ENCODE measurements around the gene ACOT12.
A peak's percentile ranks its signal among the peaks of the same experiment; 100 is the strongest.

The ACOT12 gene

DNA sequence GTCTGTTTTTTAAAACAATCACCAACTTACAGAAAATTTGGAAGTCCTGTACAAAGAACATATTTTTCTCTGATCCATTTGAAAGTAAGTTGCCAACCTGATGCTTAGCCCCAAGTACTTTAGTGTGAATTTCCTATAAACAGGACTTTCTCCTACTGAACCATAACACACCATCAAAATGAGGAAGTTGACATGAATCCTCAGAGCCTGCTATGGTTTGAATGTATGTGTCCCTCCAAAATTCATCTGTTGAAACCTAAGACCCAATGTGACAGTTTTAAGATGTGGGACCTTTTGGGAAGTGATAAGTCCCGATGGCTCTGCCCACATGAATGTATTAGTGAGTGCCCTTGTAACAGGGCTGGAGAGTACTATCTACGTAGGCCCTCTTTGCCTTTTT, 6.4 kb upstream of the ACOT12 start:
- no peak for DNase-seq (ENCODE audit: low read depth)

DNA sequence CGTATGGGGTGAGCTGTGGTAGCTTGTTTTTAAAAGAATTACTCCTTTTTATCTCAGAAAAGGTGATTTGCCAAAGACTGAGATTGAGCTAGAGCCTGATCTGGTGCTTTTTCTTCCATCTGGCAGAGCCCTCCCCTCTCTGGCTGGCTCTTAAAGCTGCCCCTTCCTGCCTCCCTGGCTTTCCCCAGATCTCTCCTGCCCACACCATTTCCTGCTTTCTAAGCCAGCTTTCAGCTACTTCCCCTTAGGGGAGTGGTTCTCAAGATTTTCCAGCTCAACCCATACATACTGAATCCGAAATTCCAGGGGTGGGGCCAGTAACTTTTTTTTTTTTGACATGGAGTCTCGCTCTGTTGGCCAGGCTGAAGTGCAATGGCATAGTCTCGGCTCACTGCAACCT, 4.8 kb upstream of the ACOT12 start:
- no peak for DNase-seq (ENCODE audit: low read depth)

DNA sequence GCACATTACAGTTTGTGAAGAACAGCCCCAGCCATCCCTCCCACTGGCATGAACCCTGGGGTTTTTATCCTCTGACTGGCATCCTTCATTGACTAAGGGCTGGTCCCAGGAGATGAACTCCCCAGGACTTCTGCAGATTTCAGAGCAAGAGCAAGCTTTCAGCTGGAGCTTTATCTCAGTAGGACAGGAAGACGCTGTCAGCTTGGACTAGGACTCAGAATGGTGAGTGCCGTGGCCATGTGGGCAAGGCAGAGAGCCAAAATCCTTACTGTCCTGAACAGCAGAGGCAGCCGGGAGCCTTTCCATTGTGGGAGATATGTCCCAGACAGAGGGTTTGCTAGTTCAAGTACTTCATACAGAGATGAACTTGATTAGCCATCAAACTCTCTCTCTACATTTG, 3.2 kb upstream of the ACOT12 start:
- DNase-seq (ENCODE audit: low read depth): peak; percentile 36

DNA sequence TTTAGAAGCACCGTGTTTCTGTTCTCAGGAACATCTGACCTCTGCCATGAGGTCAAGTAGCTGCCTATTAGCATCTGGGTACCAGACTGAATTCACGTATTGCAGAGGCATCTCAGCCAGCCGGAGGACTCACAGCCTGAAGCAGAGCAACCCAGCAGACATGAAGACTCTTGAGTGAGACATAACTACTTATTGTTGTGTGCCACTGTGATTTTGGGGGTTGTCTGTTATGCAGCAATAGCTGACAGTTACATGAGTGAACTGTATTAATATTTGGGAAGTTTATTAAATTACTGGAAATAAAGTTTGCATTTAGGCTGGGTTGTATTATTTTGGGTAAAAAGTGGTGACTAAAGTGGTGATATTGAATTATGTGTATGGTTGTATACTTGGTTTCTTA, 1.3 kb upstream of the ACOT12 start:
- no peak for DNase-seq (ENCODE audit: low read depth)

DNA sequence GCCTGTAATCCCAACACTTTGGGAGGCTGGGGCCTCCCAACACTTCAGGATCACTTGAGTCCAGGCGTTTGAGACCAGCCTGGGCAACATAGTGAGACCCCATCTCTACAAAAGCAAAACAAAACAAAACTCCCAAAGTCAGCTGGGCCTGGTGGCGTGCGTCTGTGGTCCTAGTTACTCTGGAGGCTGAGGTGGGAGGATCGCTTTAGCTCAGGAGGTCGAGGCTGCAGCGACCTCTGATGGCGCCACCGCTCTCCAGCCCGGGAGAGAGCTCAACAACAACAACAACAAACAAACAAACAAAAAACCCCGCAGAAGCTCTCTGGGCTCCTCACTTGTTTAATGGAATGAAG, 528 bp downstream of the ACOT12 start:
- DNase-seq (ENCODE audit: low read depth): no peak

DNA sequence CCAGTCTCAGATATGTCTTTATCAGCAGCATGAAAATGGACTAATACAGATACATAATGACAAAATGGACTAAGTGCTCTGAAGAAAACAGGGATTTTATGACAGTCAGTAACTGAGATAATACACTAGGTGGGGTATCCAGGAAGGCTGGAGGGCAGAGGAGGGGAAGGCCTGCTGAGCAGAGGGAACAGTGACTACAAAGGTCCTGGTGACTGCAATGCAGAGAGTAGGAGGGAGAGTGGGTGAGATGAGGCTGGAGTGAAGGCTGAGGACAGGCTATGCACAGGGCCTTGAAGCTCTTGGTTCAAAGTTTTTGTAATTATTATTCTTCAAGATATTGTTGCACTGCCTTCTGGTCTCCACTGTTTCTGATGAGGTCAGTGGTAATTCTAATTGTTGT, 4.9 kb downstream of the ACOT12 start:
- DNase-seq (ENCODE audit: low read depth): no peak

DNA sequence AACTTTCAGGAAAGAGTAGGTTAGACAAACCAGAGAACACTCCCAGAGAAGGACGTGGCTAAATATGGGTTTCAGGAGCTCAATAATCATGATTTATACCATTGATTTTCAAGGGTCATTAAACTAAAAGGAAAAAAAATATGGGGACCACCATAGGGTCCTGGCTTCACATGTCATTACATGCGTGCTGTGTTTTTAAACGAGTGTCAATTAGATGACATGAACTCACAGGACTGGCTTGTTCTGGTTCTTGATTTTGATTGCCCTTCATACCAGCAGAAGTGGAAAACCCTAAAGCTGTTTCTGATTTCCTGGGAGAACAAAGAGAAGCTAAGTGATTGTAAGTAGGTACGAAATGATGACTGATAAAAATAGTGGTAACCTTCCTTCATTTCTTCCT, 5.8 kb downstream of the ACOT12 start:
- DNase-seq (ENCODE audit: low read depth): no peak

DNA sequence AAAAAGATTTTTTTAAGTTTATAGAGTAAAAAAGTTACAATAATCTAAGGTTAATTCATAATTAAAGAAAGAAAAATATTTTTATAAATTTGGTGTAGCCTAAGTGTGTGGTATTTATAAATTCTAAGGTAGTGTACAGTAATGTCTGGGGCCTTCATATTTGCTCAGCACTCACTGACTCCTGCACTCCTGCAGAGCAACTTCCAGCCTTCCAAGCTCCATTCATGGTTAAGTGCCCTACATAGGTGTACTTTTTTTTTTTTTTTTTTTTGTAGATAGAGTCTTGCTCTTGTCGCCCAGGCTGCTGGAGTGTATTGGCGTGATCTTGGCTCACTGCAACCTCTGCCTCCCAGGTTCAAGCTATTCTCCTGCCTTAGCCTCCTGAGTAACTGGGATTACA, 10.1 kb downstream of the ACOT12 start:
- DNase-seq (ENCODE audit: low read depth): no peak

DNA sequence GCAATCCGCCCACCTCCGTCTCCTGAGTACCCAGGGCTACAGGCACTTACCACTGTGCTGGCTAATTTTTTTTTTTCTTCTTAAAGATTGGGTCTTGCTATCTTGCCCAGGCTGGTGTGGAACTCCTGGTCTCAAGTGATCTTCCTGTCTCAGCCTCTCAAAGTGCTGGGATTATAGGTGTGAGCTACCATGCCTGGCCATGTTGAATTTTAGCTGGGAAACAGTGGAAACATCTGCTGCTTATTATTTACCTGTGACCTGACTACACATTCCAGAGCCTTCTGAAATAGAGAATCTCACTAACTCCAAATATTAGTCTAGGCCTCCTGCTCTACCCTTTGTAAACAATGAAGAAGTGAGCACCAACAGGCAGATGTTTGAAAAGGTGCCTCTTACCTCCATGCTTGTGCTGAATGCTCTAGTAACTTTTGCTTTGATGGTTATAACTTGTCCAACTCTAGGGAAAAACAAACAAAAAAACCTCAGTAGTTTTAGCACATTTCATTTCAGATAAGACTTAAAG, 22.5 kb downstream of the ACOT12 start:
- DNase-seq (ENCODE audit: low read depth): no peak

DNA sequence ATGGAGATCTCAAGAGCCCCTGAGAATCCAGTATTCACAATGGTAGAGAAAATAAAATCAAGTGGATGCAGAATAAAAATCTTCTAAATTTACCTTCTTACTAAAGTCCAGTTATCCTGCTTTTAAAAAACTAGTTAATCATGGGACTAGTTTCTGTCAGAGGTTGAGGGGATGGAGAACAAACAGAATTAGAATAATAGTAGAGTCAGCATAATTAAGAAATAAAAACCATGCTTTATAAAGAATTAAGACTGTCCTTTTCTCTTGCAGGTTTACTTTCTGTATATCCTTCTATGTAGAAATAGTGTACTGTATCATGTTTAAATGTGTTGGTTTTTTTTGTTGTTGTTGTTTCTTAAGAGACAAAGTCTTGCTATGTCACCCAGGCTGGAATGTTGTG, 23.0 kb downstream of the ACOT12 start:
- DNase-seq (ENCODE audit: low read depth): no peak

DNA sequence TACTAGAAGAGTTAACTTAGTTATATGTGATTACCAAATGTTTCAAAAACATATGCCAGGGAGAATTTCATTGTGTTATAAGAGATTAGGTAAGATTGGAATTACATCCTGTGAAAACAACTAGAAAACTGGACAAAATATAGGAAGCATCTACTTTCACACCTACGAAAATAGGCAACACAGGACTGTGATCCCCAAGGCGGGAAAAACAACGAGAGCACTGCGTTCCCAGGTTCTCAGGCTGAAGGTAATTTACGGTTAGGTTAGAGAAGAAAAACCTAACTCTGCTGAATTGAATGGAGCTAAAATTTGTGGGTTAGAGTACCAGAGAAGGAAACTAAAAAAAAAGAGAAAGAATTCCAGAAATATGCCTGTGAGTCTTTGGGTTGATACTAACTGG, 28.4 kb downstream of the ACOT12 start:
- no peak for DNase-seq (ENCODE audit: low read depth)

DNA sequence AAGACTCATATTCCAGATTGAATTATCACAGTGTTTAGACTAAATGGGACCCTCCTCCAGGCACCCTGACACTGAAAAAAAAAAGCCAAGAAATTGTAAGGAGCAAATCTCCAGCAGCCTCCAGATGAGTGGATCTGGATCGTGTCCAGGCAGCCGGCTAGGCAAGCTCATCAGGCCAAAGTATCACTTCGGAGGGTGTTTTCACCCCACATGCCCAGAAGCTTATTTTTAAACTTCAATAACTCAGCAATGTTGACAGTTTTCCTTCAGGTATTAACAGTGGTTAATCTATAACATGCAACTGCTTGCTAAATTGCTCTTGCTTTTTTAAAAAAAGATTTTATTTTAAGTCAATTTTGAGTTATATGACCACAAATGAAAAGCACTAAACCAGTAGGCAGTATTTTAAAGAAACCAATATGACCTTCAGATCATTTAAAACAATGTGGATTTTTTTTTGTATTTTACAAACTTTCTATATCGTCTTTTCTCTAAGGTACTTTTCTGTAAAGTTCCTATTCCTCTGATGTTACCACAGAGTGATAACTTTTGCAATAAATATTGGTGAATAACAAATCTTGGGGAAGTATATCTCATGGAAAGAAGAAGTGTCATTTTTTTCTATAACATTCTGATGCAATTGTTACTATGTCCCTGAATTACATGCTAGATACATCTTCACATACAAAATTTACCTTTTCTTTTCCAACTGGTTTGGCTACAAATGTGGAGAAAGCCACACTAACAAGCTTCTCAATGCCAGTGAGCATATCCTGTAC, 30.7 kb downstream of the ACOT12 start:
- DNase-seq (ENCODE audit: low read depth): no peak

DNA sequence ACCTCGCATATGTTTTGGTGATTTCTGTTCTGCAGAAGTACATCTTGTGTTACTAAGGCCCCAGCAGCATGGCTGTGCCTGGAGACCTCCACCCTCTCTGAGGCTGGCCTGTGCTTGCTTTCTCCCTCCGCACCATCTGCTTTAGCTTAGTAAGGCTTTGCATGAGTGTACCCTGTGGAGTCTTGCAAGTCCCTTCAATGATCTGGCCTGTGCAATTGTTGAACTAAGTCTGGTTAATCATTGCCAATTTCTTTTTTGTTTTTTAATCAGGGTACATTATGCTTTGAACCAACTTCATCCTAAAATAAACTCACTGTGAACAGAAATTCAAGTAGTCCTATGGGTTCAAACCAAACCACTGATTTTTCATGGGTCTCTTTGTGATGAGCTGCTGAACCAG, 32.3 kb downstream of the ACOT12 start:
- DNase-seq (ENCODE audit: low read depth): no peak

DNA sequence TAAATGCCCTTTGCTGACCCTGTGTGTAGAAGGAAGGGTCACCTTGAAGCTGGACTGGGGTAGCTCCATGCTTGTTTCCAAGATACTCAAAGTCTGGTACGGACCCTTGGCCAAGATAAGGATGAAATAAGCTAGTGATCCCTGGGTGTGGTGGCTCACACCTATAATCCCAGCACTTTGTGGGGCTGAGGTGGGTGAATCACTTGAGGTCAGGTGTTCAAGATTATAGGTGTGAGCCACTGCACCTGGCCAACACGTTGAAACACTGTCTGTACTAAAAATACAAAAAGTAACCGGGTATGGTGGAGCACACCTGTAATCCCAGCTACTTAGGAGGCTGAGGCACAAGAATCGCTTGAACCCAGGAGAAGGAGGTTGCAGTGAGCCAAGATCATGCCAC, 33.3 kb downstream of the ACOT12 start:
- no peak for DNase-seq (ENCODE audit: low read depth)

DNA sequence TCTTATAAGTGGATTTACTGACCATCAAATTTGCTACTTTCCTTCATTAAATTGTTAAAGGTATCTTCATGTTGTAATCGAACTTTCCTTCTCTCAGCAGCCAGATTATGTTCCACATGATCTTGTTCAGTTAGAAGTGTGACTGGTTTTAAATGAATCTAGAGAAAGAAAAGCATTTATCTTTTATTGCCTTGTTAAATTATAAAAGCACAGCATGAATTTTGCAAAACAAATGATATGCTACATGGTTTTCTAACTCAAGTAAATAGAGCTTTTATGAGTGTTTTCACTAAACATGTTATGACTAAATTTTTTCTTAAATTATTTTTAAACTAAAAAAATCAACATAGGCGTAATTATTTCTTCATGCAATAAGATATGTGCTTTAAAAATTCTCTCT, 34.1 kb downstream of the ACOT12 start:
- no peak for DNase-seq (ENCODE audit: low read depth)

DNA sequence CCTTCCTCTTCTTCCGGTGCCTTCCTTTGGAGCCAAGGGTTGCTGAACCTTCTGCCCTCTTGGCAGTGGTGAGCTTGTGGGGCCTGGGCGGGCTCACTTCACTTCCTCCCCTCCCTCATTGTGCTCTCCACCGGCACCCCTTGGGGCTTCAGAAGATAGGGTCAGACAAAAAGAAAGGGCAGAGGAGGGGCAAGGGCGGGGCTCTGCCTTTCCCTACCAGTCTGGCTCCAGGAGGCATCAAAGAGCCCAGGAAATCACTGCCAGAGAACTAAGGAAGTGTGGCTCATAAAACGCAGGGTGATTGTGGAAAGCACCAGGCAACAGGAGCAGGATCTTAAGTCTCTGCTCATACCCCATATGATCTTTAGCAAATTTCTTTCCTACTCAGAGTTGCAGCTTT, 34.8 kb downstream of the ACOT12 start:
- no peak for DNase-seq (ENCODE audit: low read depth)

DNA sequence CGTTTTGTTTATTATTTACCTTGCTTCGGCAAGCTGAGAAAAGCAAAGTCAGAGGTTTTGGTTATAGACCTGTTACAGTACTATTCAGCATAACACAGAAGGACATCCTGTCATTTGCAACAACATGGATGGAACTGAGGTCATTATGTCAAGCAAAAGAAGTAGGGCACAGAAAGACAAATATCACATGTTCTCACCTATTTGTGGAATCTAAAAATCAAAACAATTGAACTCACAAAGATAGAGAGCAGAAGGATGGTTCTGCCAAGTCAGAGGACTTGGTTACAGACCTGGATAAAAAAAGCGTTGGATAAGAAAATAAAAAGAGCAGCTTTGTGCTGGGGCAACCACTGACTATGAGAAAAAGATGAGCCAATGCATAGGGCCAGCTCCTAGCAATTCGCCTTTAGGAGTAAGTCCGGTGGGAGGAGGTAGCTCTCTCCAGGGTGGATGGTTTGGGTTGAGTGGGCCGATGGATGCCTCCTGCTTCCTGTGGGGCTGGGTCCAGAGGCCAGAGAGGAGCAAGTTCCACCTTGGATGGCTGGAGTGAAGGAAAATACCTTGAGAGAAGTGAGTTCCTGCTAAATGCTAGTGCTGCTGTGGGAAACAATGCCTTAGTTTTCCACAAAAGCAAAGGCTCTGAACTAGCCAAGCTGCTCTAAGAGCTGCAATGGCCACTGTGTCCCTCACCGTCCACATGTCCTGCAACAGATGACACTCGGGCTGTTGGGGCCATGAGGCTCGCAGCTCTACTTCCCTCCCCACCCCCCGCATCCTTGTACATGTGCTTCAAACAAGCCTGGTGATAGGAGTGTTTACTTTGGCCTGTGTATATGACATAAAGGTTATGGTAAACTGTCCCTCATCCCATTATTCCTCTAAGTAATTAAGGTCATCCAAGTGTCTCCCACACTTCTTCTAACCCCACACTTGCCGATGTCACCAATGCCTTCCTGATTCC, 38.4 kb downstream of the ACOT12 start:
- no peak for DNase-seq (ENCODE audit: low read depth)

DNA sequence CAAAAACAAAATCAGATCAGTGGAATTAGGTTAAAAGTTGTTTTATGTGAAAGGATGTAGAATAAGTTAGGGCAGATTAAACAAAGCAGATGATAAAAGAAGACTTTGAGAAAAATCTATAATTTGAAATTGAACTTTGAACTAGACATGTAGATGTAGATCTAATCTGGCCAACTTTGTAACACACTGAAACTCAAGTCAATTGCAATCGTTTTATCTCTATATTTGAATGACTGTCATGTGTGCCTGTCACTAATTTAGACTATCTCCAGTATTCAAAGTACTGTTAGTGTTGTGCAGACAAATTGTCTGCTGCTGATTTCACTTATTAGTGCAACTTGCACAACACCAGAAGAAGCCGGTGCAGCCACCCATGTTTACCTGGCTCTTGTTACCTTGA, 39.8 kb downstream of the ACOT12 start:
- DNase-seq (ENCODE audit: low read depth): no peak

DNA sequence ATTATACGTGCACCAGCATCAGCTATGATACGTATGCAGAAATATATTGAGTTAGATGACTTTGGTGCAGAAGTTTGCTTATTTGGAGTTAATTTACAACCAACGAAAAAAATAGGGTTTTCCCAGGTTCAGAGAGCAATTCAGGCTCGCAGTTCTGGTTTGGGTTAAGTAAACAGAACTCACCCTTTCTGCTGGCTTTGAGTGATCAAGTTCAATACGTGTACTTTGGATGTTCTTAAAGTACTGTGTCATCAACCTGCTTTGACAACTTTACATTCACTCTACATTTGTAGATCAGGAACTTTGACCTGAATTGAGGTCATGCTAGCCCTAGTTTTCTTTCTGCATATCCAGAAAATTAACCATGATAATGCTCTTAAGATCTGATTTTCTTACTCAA, 40.7 kb downstream of the ACOT12 start:
- no peak for DNase-seq (ENCODE audit: low read depth)

DNA sequence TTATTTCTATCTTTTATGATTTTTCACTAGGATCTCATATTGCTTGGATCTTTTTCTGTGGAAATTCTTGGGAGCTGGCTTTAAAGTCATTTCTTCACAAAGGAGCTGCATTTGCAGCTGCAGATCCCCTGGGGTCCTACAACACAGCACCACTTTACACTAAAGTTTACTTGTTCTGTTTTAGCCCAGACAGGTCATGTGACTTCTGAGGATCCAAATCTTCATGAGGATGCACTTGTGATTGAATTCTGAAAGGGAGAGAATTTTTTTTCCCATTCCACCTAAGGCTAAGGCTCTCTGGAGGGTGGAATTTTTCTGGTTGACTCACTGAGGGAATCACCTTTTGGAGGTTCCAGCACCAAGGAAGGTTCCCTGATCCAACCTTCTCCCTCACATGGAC, 43.4 kb downstream of the ACOT12 start:
- no peak for DNase-seq (ENCODE audit: low read depth)

DNA sequence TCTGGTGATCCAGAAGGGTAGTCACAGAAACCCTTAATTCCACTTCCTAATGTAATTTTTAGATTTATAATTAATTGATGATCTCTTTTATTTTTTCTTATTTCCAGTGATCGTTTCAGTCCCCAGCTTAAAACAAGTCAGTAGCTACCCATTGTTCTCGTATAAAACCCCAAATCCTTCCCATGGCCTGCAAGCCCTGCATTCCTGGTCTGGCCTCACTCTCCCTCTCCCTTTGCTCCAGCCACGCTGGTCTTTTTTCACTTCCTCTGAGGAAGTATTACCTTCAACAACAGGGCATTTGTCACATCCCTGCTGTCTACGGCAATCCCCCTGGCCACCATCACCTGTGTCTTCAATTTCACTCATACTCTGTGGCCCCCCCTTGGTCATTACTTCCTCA, 44.8 kb downstream of the ACOT12 start:
- no peak for DNase-seq (ENCODE audit: low read depth)

DNA sequence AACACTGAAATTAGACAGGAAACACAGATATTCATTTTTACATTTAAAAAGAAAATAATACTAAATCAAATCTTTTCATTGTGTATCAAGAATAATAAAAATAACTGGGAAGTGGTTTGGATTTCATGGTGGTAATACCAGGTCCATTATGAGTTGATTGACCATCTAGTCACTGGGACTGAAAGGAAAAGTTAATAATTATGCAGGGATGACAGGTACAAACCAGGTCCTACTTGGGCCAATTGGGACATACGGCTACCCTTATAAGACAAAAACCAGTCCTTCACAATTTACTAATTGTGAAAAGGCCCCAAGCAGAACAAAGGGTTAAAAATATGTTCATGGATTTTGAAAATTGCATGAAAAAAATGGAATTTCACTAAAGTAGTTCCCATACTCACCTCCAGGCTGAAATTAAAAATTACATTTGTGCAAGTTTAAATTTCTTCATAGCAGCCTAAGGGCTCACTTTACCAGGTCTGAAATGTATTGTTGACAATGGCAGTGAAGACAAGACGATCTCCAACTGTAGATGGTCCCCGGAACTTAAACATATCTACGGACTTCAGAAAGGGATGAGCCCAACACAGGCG, 48.4 kb downstream of the ACOT12 start:
- no peak for DNase-seq (ENCODE audit: low read depth)

DNA sequence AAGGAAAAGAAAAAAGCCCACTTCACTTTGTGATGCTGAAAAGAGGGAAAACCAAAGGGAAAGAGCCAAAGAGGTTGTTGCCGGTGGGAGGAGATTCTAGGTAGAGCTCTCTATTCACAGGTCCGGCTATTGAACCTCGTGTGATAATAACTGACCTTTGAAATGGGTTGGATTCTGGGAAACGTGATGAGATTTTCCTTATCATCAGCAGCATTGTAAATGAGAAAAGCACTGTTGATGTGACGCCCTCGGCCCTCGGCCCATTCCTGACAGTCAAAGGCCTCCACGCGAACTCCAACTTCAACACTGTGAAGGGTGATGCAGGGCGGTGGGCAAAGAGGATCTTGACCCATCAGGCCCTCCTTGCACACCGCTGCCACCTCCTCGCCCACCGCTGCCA, 49.2 kb downstream of the ACOT12 start:
- no peak for DNase-seq (ENCODE audit: low read depth)
